Activated CD4-positive, alpha-beta T cell treated with anti-CD3 and anti-CD28 coated beads for 4 hours (primary cell): ENCODE data around the gene RAF1.
"Not testable (repeated sequence)": the region's sequence is repeated elsewhere in the genome, so short reads cannot be mapped to it uniquely, and the experiment has no call there.

ENCODE experiments used
- DNase-seq, 2 donors: peaks; one replicate each; pipeline ENCODE4 v3.0.0-alpha.2; 2020

RAF1 gene

DNA sequence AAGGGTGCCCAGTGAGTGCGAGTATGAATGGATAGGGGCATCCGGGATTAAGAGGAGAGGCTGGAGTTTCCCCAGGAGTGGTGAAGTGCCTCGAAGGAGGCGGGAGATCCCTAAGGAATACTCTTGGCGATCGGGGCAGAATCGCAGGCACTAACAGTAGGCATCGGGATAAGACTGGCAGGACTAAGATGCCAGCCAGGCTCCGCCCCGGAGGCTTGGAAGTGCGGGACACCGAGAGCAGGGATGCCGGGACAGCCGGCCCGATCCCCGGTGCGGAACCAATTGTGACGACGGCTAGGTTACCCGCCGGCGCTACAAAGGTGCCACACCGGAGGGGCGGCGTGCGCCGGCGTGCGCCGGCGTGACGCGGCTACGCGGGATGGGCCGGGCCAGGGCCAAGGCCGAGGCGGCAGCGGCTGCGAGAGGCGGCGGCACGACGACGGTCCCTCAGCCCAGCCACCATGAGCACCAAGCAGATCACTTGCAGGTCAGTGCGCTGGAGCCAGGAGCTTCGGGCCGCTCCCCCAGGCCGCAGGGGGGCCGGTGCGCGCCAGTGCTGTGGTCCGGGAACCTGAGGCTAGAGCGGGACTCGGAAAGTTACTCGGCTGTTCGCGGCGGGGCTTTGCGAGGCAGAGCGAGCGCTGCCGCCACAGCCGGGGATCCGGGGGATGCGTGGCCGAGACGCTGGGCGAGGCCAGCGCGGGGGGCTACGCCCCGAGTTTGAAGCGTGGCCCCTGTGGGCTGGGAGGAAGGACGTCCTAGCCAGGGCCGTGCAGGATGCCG, 107.0 kb downstream of the RAF1 start, which contains the start of gene MKRN2:
Gene MKRN2, plus strand, starts transcription at position 398 of the 783 bp plus-strand sequence. Its CDS starts 64 bp downstream, at position 462.
- DNase-seq: peak; percentile 81

GRCh38 chr3:12556314-12556689, 107.6 kb downstream of the RAF1 start:
- DNase-seq: no peak

GRCh38 chr3:12553921-12554391, 110.0 kb downstream of the RAF1 start:
- peak in 1 of 2 donors; percentile 7 for DNase-seq

DNA sequence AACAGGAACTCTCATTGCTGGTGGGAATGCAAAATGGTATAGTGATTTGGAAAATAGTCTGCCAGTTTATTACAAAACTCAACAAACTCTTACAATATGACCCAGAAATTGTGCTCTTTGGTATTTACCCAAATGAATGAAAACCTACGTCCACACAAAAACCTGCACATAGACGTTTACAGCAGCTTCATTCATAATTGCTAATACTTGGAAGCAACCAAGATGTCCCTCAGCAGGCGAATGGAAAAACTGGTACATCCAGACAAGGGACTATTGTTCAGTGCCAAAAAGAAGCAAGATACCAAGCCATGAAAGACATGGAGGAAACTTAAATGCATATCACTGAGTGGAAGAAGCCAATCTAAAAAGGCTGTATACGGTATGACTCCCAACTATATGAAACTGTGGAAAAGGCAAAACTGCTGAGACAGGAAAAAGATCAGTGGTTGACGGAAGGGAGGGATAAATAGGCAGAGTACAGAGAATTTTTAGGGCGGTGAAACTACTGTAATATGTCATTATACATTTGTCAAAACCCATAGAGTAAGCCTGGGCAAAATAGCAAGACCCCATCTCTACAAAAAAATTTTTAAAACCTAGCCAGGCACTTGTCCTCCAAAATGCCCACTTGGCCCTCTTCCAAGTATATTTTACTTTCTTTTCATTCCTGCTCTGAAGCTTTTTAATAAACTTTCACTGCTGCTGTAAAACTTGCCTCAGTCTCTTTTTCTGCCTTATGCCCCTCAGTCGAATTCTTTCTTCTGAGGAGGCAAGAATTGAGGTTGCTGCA, 113.8 kb downstream of the RAF1 start:
- no peak for DNase-seq

DNA sequence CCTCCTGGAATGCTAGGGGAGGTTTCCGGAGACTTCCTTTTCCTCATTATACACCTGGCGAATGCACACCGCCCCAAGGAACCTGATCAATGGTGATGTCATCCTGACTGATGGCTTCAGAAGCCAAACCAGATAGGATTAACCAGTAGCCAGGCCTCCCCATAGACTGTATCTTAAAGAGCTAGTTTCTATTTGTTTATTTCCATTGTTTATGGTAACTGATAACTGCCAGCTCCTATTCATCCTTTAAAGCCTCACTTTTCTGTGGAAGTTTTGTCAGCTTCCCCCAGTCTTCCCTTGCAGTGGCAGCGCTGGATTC, 118.5 kb downstream of the RAF1 start, which contains the start of gene MKRN2OS:
Gene MKRN2OS, minus strand, starts transcription at position 27 of the 319 bp plus-strand sequence. CDS start 35 bp downstream, outside the sequence.
- DNase-seq: no peak

- DNase-seq: no peak
Measured at GRCh38 chr3:12544652-12545472, 119.1 kb downstream of the RAF1 start.

GRCh38 chr3:12543497-12543896, 120.4 kb downstream of the RAF1 start:
- not testable (repeated sequence) for DNase-seq

- DNase-seq: no peak
Measured at GRCh38 chr3:12541625-12542024, 122.3 kb downstream of the RAF1 start.

DNA sequence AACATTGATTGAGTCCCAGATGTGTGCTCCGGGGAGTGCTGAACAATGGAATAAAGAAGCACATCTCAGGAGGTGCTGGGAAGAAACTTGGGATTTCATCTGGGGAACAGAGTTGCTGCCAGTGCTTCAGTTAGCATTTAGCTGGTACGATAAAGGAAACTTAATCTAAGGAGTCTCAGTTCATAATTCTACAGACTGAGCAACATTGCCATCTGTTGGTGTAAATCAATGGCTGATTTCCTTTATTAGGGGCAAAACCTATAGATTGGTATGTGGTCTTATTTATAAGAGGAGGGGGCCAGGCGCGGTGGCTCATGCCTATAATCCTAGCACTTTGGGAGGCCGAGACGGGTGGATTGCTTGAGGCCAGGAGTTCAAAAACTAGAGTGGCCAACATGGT, 127.5 kb downstream of the RAF1 start:
- no peak for DNase-seq
